ENCODE data around the gene SERPINA1. TPM values are rescaled to one million over a fixed set of nuclear protein-coding genes. Genes with fewer than 3 reads are reported as not detected.

The SERPINA1 gene
- total RNA-seq, 3 donors from 2014 or later (not counting 1 experiment from before 2014, with no cell fraction given) = 12.7 to 65.3 (median 48.3) TPM

DNA sequence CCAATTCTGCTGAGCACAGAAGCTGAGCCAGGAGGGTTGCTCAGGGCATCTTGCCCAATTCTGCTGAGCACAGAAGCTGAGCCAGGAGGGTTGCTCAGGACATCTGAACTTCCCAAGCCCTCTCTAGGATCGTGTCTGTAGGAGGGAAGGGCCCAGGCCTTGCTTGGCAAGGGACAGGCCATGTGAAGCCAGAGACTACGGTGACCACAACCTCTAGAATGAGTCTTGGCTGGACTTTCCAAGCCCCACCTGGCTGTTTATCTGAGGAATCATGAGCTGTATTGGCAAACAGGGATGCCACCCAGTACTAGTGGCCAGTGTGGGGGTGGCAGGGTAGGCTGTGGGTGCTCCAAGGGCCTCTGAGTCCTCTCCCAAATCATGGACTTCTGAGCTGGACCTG lies 57.5 kb downstream of the SERPINA1 start:
- H3K4me1 Mint-ChIP-seq = no peaks in the 10 kb centered on the region
- Histone ChIP-seq H3K4me1 (ENCODE audit: control insufficient read depth, insufficient read depth, low read length) (no peaks in the 10 kb centered on the region), H3K4me3 (ENCODE audit: low read length) (no peak overlapping the region), H3K27me3 (ENCODE audit: control insufficient read depth, insufficient read depth, low read length) (no peaks in the 10 kb centered on the region), H3K36me3 (ENCODE audit: control insufficient read depth, insufficient read depth, low read length) (no peaks in the 10 kb centered on the region), H3K9me3 (ENCODE audit: control insufficient read depth, insufficient read depth, low read length) (no peaks in the 10 kb centered on the region), H3K27ac (ENCODE audit: low read length) (no peak overlapping the region)
- H3K27ac Mint-ChIP-seq = no peak overlapping the region
- WGBS (ENCODE audit: insufficient coverage) = 77% methylated on average over 2 of the region's 2 CpGs
- intact Hi-C loops (cut with micrococcal nuclease) = no loop called here
- no peak overlapping the region for H3K4me3 Mint-ChIP-seq
- DNase-seq (no peak), ATAC-seq (no peak)
- no peaks in the 10 kb centered on the region for H3K9me3 Mint-ChIP-seq
- H3K36me3 Mint-ChIP-seq = no peaks in the 10 kb centered on the region
- H3K27me3 Mint-ChIP-seq (ENCODE audit: low read depth in 2 of 2) = peaks cover 21 to 32% of the 10 kb centered on the region in 2 donors
- TF ChIP-seq, protein P1, sequence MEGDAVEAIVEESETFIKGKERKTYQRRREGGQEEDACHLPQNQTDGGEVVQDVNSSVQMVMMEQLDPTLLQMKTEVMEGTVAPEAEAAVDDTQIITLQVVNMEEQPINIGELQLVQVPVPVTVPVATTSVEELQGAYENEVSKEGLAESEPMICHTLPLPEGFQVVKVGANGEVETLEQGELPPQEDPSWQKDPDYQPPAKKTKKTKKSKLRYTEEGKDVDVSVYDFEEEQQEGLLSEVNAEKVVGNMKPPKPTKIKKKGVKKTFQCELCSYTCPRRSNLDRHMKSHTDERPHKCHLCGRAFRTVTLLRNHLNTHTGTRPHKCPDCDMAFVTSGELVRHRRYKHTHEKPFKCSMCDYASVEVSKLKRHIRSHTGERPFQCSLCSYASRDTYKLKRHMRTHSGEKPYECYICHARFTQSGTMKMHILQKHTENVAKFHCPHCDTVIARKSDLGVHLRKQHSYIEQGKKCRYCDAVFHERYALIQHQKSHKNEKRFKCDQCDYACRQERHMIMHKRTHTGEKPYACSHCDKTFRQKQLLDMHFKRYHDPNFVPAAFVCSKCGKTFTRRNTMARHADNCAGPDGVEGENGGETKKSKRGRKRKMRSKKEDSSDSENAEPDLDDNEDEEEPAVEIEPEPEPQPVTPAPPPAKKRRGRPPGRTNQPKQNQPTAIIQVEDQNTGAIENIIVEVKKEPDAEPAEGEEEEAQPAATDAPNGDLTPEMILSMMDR (IDR thresholded peaks at IDR 0.05) = no peak

GRCh38 chr14:94330432-94330831 lies 58.0 kb downstream of the SERPINA1 start:
- 82% methylated on average over 3 of the region's 3 CpGs for WGBS (ENCODE audit: insufficient coverage)
- intact Hi-C loops (cut with micrococcal nuclease) = no loop called here

GRCh38 chr14:94329857-94330256 lies 58.5 kb downstream of the SERPINA1 start:
- no peaks in the 10 kb centered on the region for H3K36me3 Mint-ChIP-seq
- TF ChIP-seq, protein P1 (IDR thresholded peaks at IDR 0.05) = no peak
- H3K27ac ChIP-seq (ENCODE audit: low read length) = no peak overlapping the region
- intact Hi-C loops (cut with micrococcal nuclease) = no loop called here
- DNase-seq = no peak
- peaks cover 18 to 23% of the 10 kb centered on the region in 2 donors for H3K27me3 Mint-ChIP-seq (ENCODE audit: low read depth in 2 of 2)
- WGBS (ENCODE audit: insufficient coverage) = 86% methylated on average over 4 of the region's 4 CpGs
- no peaks in the 10 kb centered on the region for H3K36me3 ChIP-seq (ENCODE audit: control insufficient read depth, insufficient read depth, low read length)
- H3K27ac Mint-ChIP-seq = no peak overlapping the region
- H3K4me3 Mint-ChIP-seq = no peak overlapping the region
- no peaks in the 10 kb centered on the region for H3K4me1 ChIP-seq (ENCODE audit: control insufficient read depth, insufficient read depth, low read length)
- H3K27me3 ChIP-seq (ENCODE audit: control insufficient read depth, insufficient read depth, low read length) = no peaks in the 10 kb centered on the region
- H3K4me1 Mint-ChIP-seq = no peaks in the 10 kb centered on the region
- no peak overlapping the region for H3K4me3 ChIP-seq (ENCODE audit: low read length)
- H3K9me3 Mint-ChIP-seq = no peaks in the 10 kb centered on the region
- no peak for ATAC-seq
- no peaks in the 10 kb centered on the region for H3K9me3 ChIP-seq (ENCODE audit: control insufficient read depth, insufficient read depth, low read length)

More at GRCh38 chr14:94330432-94330831, 58.0 kb downstream of the SERPINA1 start:
- Histone ChIP-seq H3K36me3 (ENCODE audit: control insufficient read depth, insufficient read depth, low read length) (no peaks in the 10 kb centered on the region), H3K4me1 (ENCODE audit: control insufficient read depth, insufficient read depth, low read length) (no peaks in the 10 kb centered on the region), H3K9me3 (ENCODE audit: control insufficient read depth, insufficient read depth, low read length) (no peaks in the 10 kb centered on the region), H3K4me3 (ENCODE audit: low read length) (no peak overlapping the region), H3K27ac (ENCODE audit: low read length) (no peak overlapping the region), H3K27me3 (ENCODE audit: control insufficient read depth, insufficient read depth, low read length) (no peaks in the 10 kb centered on the region)
- H3K4me3 Mint-ChIP-seq = no peak overlapping the region
- H3K27me3 Mint-ChIP-seq (ENCODE audit: low read depth in 2 of 2) = peaks cover 20 to 28% of the 10 kb centered on the region in 2 donors
- TF ChIP-seq, protein P1 (IDR thresholded peaks at IDR 0.05) = no peak
- no peaks in the 10 kb centered on the region for H3K36me3 Mint-ChIP-seq
- H3K9me3 Mint-ChIP-seq = no peaks in the 10 kb centered on the region
- ATAC-seq = no peak
- DNase-seq = no peak
- no peak overlapping the region for H3K27ac Mint-ChIP-seq
- H3K4me1 Mint-ChIP-seq = no peaks in the 10 kb centered on the region

DNA sequence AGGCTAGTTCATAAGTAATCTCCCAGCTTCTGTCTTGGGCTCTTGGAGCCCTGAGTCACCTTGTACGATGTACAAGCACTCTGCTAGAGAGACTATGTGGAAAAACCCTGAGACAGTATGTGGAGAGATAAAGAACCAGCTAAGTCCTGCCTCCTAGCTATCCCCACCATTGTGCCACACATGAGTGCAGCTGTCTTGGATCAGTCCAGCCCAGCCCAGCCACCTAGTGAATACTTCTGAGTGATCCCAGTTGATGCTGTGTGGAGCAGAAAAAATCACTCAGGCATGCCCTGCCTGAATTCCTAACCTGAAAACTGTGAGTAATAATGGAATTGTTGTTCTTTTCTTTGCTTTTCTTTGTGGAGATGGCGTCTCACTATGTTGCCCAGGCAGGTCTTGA lies 60.2 kb downstream of the SERPINA1 start:
- Histone ChIP-seq H3K27me3 (ENCODE audit: control insufficient read depth, insufficient read depth, low read length) (no peaks in the 10 kb centered on the region), H3K9me3 (ENCODE audit: control insufficient read depth, insufficient read depth, low read length) (no peaks in the 10 kb centered on the region), H3K4me1 (ENCODE audit: control insufficient read depth, insufficient read depth, low read length) (no peaks in the 10 kb centered on the region), H3K36me3 (ENCODE audit: control insufficient read depth, insufficient read depth, low read length) (no peaks in the 10 kb centered on the region), H3K27ac (ENCODE audit: low read length) (no peak overlapping the region), H3K4me3 (ENCODE audit: low read length) (no peak overlapping the region)
- no peaks in the 10 kb centered on the region for H3K36me3 Mint-ChIP-seq
- no peak for DNase-seq
- TF ChIP-seq, protein P1 (IDR thresholded peaks at IDR 0.05) = no peak
- H3K4me1 Mint-ChIP-seq = no peaks in the 10 kb centered on the region
- H3K27ac Mint-ChIP-seq = no peak overlapping the region
- intact Hi-C loops (cut with micrococcal nuclease) = no loop called here
- ATAC-seq = no peak
- H3K4me3 Mint-ChIP-seq = no peak overlapping the region
- WGBS (ENCODE audit: insufficient coverage) = 77% methylated on average over 2 of the region's 2 CpGs
- H3K27me3 Mint-ChIP-seq (ENCODE audit: low read depth in 2 of 2) = peaks cover 6 to 8% of the 10 kb centered on the region in 2 donors
- H3K9me3 Mint-ChIP-seq = no peaks in the 10 kb centered on the region

Data from natural killer cell (primary cell).